NK-92 (cell line): ENCODE results near the gene KLF3.

ENCODE experiments used
- DNase-seq: peaks from one replicate; lab custom pipeline; 2025; ENCODE audit not compliant: unreplicated experiment; lab: John Stamatoyannopoulos, UW

The KLF3 gene

GRCh38 chr4:38654273-38654672, 9.7 kb upstream of the KLF3 start:
- DNase-seq: no peak

- DNase-seq: no peak
These were observed 7.9 kb upstream of the KLF3 start for GRCh38 chr4:38656111-38656510.

GRCh38 chr4:38659346-38659745, 4.7 kb upstream of the KLF3 start:
- no peak for DNase-seq

DNA sequence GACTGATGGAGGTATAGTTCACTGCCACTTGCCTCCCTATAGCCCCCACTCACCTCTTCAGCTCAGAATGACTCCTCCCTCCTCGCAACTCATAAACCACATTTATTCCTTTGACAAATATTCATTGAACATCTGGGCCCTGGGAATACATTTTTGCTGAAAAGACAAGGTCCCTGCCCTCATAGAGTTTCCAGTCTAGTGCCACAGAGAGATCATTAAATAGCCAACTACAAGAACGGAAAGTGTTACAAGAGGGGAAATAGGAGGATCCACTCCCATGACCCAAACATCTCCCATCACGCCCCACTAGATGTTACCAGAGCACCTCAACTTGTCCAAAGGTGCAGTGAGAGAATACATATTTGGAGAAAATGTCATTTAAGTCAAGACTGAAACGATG, 3.2 kb upstream of the KLF3 start:
- DNase-seq: no peak

- DNase-seq: no peak
These were observed 2.6 kb upstream of the KLF3 start for GRCh38 chr4:38661371-38661770.

- no peak for DNase-seq
These were observed 1.4 kb upstream of the KLF3 start for GRCh38 chr4:38662522-38663089.

- no peak for DNase-seq
These were observed 754 bp upstream of the KLF3 start for GRCh38 chr4:38663090-38663800.

GRCh38 chr4:38664706-38665401, 855 bp downstream of the KLF3 start:
- DNase-seq: no peak

DNA sequence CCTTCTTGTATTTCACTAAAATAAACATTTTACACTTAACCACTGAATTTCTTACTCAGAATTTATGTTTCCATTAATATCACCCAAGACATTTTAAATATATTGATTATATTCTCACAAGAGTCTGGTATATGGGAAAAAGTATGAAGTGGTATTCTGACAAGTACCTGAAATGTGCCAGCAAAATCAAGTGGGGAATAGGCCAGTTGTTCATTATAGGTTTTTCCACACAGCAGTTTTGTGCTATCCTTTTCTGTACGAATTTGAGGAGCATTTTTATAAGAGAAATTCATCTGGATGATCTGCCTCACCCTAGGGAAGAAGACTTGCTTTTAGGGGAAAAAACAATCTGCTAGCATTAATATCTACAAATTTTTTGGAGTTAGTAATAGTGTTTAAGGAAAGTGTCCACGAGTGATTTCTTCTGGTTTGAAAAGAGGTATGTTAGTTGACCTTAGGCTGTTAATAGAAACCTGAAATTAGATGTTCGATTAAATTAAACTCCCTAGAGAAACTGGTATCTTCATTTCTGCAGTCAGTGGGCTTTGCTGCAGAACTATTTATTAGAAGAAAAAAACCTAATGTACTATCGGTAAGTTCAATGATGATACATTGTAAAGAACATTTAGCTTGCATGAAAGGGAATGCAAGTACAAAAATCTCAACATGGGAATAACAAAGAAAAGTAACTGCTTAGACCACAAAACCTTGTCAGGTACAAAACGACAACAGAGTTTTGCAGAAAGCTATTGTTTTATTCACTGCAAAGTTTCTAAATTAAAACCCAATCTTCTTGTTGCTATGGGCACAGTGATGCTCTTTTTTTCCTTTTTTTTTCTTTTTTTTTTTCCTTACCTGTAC, 1.8 kb downstream of the KLF3 start:
- DNase-seq: no peak

- no peak for DNase-seq
These were observed 2.7 kb downstream of the KLF3 start for GRCh38 chr4:38666766-38667084.

GRCh38 chr4:38667085-38667893, 3.3 kb downstream of the KLF3 start:
- no peak for DNase-seq

GRCh38 chr4:38668203-38668971, 4.4 kb downstream of the KLF3 start:
- DNase-seq: no peak

DNA sequence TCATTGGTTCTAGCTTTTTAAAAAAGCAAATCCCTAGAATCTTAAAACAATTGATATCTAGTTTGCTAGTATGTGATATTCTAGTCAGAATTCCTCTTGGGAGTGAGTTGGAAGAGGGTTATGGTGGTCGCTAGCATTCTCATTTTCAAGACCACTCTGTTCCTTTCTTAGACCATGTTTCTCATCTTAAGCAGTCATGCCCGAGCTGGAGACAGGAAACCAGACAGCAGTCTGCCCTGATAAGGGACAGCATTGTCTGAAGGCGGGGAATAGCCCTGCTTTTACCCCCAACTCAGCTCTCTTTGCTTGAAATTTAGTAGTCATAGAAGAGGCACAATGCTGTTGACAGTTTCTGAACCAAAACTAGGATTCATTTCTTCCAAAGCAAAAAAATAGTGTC, 5.2 kb downstream of the KLF3 start:
- DNase-seq: no peak

DNA sequence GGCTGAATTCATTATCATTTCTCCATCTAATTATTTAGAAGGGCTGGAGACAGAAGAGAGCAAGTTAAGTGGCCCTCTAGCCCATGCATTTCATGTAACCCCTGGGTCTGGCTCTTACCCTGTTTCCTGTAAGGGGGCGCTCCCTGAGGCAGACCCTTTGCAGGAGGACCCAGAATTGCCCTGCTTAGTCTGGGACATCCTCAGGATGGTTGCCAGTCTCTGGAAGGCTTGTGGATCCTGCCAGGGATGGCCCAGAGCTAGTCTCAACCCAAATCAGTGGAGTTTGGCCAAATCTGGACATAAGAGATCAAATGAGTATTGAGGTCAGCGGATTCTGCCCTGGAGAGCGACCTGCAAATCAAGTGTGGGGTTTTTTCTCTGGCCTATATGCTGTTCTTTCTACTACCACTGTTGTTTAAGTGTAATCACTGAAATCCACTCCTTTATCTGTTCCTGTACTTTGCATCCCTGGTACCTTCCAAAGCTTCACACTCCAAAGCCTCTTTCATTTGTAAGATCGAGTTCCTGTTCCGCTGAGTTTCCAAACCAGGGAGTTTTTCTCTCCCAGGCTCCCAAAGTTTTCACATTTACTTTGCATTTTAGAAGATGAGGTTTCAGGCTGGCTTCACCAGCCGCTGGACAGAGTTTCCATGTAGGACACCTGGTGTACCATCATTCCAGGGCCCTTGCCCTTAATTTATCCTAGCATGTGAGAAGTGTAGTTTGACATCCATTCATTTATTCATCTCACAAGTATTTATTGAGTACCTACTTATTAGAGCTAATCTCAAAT, 6.3 kb downstream of the KLF3 start:
- no peak for DNase-seq

DNA sequence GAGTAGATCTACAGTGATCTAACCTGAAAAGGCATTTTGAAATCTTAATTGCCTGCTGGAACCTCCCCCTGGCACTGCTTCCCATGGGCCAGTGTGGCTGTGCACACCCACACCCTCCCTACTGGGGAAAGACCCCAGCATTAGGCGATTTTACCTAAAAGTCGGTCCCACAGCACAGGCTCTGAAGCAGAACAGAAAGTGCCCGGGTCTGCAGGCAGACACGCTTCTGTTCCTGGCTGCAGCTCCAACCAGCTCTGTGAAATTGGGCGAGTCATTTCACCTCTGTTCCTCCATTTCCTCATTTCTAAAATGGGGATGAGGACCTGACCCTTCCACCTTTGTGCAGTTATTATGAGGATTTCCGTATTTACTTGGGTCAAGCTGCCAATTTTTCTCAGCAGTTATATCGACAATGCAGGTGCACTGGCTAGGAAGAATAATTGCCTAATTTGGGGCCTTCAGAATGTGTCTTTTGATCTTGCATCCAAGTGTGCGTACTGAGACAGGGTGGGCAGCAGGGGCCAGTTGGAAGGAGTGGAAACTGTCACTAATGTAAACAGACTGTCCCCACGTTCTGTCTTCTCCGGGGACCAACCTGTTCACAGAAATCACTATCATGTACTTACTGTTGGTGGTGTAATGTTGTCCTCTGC, 7.1 kb downstream of the KLF3 start:
- DNase-seq: no peak

- no peak for DNase-seq
These were observed 7.6 kb downstream of the KLF3 start for GRCh38 chr4:38671592-38671940.

- no peak for DNase-seq
These were observed 8.0 kb downstream of the KLF3 start for GRCh38 chr4:38672074-38672396.

- DNase-seq: no peak
These were observed 8.6 kb downstream of the KLF3 start for GRCh38 chr4:38672397-38673129.
